ENCODE results near the gene ZMYM1.
A peak's percentile ranks its signal among the peaks of the same experiment; 100 is the strongest.
"Not testable (repeated sequence)": the region's sequence is repeated elsewhere in the genome, so short reads cannot be mapped to it uniquely, and the experiment has no call there.

ZMYM1 gene

DNA sequence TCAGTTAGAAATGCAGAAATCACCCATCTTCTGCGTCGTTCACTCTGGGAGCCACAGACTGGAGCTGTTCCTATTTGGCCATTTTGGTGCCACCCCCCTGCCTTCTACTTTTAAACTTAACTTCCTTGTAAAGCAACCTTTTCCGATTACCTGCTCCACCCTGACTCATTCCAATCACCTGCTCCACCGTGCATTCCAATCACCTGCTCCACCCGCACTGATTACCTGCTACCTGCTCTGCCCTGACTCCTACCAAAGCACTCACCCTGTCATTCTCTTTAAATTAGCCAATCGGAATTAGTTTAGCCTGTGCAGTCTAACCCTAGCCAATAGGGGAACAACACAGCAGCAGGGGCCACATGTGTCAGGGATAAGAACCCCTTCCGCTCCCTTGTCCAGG, 20.9 kb upstream of the ZMYM1 start:
- H3K27ac Mint-ChIP-seq, H3K9me3 Mint-ChIP-seq, H3K4me3 Mint-ChIP-seq, H3K4me1 Mint-ChIP-seq, H3K36me3 Mint-ChIP-seq, H3K27me3 Mint-ChIP-seq: not testable (repeated sequence)

DNA sequence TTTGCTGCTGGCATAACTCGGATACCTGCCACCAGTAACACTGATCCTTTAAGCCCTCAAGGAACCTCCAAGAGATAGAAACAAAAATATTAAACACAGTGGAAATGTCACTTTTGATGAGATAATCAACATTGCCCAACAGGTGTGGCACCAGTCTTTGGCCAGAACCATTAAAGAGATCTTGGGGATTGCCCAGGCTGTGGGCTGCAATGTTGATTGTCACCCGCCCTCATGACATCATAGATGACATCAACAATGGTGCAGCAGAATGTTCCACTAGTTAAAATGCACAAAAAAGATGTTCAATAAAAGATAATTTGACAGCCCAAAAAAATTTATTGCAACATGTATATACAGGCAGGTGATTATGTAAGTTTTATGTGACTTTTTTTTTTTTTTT, 20.2 kb upstream of the ZMYM1 start:
- Mint-ChIP-seq H3K4me1 (no peaks in the 10 kb centered on the region), H3K9me3 (no peaks in the 10 kb centered on the region), H3K36me3 (no peaks in the 10 kb centered on the region), H3K4me3 (no peak overlapping the region), H3K27me3 (peaks cover 10% of the 10 kb centered on the region), H3K27ac (no peak overlapping the region)

DNA sequence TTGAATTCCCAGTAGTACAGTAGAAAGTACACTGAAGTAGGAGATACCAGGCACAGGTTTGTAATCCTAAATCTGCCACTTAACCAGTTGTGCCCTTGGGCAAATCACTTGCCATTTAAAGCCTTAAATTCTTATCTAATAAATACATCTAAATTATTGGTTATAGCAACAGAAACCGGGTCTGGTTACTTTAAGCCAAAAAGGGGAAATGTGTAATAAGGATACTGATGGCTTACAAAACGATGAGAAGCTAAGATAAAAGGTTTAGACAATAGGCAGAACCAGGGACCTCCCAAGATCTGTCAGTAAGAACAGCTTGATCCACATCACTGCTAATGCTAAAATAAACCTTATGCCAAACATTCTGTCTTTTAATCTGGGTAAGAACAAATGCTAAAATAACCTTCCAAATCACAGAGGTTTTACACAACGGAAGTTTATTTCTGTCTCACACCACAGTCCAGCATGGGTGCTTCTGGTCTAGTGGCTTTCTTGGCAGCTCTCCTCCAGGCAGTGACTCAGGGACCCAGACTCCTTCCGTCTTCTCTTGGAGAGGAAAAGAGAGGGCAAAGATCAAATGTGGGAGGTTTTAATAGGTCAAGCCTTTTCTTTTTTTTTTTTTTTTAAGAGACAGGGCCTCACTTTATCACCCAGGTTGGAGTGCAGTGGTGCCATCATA, 16.5 kb upstream of the ZMYM1 start:
- Mint-ChIP-seq H3K27ac (no peak overlapping the region), H3K27me3 (peaks cover 9% of the 10 kb centered on the region), H3K36me3 (no peaks in the 10 kb centered on the region), H3K4me3 (no peak overlapping the region), H3K9me3 (no peaks in the 10 kb centered on the region), H3K4me1 (no peaks in the 10 kb centered on the region)

DNA sequence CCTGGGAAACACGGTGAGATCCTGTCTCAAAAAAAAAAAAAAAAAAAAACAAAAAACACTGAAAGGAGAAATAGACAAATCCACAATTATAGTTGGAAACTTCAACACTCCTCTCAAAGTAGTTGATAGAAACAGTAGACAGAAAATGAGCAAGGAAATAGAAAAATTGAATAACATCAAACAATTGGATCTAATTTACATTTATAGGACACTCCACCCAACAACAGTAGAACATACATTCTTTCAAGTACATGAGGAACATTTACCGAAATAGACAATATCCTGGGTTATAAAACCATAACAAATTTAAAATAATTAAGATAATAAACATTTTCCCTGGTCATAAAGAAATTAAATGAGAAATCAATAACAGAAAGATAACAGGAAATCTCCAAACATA, 14.9 kb upstream of the ZMYM1 start:
- Mint-ChIP-seq H3K27ac (no peak overlapping the region), H3K27me3 (no peaks in the 10 kb centered on the region), H3K36me3 (no peaks in the 10 kb centered on the region), H3K9me3 (no peaks in the 10 kb centered on the region), H3K4me3 (no peak overlapping the region), H3K4me1 (no peaks in the 10 kb centered on the region)

DNA sequence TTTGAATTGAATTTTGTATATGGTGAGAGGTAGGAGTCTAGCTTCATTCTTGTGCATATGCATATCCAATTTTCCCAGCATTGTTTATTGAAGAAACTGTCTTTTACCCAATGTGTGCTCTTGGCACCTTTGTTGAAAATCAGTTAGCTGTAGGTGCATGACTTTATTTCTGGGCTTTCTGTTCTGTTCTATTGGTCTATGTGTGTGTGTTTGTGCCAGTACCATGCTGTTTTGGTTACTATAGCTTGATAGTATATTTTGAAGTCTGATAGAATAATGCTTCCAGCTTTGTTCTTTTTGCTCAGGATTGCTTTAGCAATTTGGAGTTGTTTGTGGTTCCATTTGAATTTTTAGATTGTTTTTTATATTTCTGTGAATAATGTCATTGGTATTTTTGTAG, 9.4 kb upstream of the ZMYM1 start:
- no peak overlapping the region for H3K4me3 Mint-ChIP-seq
- no peaks in the 10 kb centered on the region for H3K4me1 Mint-ChIP-seq
- H3K27me3 Mint-ChIP-seq = peaks cover 3% of the 10 kb centered on the region
- no peak overlapping the region for H3K27ac Mint-ChIP-seq
- H3K9me3 Mint-ChIP-seq = no peaks in the 10 kb centered on the region
- no peaks in the 10 kb centered on the region for H3K36me3 Mint-ChIP-seq

DNA sequence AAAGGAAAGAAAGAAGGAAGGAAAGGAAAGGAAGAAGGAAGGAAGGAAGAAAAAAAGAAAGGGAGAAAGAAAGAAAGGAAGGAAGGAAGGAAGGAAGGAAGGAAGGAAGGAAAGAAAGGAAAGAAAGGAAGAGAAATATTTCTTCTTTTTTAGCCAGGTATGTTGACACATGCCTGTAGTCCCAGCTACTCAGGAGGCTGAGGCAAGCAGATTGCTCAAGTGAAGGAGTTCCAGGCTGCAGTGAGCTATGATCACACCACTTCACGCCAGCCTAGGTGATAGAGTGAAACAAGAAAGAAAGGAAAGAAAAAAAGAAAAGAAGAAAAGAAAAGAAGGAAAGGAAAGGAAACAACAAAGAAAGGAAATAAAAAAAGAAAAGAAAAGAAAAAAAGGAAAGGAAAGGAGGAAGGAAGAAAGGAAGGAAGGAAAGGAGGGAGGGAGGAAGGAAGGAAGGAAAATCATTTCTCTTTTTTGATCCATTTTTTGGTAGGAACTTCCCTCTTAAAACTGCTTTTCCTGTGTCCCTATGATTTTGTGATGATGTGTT, 5.8 kb upstream of the ZMYM1 start:
- Mint-ChIP-seq H3K4me3 (no peak overlapping the region), H3K9me3 (no peaks in the 10 kb centered on the region), H3K4me1 (peaks cover 4% of the 10 kb centered on the region), H3K27me3 (peaks cover 3% of the 10 kb centered on the region), H3K27ac (peak overlapping the region; percentile 69), H3K36me3 (no peaks in the 10 kb centered on the region)

DNA sequence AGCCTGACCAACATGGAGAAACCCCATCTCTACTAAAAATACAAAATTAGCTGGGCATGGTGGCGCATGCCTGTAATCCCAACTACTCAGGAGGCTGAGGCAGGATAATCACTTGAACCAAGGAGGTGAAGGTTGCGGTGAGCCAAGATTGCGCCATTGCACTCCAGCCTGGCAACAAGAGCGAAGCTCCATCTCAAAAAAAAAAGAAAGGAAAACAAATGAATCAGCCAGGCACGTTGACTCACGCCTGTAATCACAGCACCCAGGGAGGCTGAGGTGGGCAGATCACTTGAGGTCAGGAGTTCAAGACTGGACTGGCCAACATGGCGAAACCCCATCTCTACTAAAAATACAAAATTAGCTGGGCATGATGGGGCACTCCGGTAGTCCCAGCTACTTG, 2.8 kb upstream of the ZMYM1 start:
- H3K36me3 Mint-ChIP-seq, H3K27me3 Mint-ChIP-seq, H3K27ac Mint-ChIP-seq, H3K9me3 Mint-ChIP-seq, H3K4me3 Mint-ChIP-seq: not testable (repeated sequence)
- H3K4me1 Mint-ChIP-seq = peaks cover 28% of the 10 kb centered on the region

DNA sequence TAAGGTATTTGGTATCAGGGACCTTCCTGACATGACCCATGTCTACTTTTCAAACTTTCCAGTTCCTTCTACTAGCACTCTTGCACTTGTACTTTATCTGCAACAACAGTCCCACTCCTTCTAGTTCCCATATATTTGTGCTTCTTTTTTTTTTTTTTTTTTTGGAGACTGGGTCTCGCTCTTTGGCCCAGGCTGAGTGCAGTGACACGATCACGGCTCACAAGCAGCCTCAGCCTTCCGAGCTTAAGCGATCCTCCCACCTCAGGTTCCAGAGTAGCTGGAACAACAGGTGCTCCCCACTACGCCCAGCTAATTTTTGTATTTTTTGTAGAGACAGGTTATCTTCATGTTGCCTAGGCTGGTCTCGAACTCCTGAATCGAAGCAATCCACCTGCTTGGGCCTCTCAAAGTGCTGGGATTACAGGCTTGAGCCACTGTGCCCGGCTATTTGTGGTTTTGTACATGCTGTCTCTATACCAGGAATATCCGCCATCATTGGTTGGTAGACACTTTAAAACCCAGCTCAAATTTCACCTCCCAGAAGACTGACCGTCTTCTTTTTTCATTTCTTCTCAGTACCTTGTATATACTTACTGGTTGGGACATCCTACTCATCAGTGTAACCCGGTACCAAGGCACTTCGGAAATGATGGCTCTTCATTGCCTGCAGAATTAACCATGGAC, 1.1 kb downstream of the ZMYM1 start:
- no peaks in the 10 kb centered on the region for H3K27me3 Mint-ChIP-seq
- H3K9me3 Mint-ChIP-seq = no peaks in the 10 kb centered on the region
- peaks cover 12% of the 10 kb centered on the region for H3K36me3 Mint-ChIP-seq
- peak overlapping the region; percentile 98 for H3K27ac Mint-ChIP-seq
- peak overlapping the region; percentile 97 for H3K4me3 Mint-ChIP-seq
- peaks cover 48% of the 10 kb centered on the region for H3K4me1 Mint-ChIP-seq

DNA sequence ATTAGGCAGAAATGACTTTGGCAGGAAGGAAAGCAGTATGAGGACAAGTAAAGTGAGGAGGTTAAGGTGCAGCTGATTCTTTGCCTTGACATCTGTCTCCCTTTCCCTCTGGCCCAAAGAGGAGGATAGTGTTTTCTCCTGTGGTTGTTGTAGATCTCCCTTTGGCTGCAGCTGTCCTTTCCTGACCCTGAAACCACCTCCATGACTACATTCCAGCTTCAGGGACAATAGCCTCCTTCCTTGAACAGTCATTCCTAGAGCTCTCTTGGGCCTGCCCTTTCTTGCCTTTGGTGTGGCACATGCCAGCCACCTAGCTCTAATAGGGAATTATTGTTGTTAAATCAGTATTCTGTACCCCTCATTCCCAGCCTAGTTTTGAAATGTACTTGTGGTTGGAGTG, 6.2 kb downstream of the ZMYM1 start:
- Mint-ChIP-seq H3K27me3 (no peaks in the 10 kb centered on the region), H3K36me3 (peaks cover 11% of the 10 kb centered on the region), H3K27ac (no peak overlapping the region), H3K4me3 (no peak overlapping the region), H3K4me1 (peaks cover 40% of the 10 kb centered on the region), H3K9me3 (no peaks in the 10 kb centered on the region)

DNA sequence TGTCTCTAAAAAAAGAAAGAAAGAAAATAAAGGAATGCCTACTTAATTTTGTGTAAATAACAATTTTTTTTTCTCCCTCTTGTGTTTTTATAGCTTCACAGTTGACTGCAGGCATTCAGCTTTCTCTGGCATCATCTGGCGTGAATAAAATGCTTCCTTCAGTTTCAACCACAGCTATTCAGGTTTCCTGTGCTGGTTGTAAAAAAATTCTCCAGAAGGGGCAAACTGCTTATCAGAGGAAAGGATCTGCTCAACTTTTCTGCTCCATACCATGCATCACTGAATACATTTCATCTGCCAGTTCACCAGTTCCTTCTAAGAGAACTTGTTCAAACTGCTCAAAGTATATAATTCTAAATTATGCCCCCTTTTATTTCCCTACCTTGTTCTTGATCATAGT, 18.0 kb downstream of the ZMYM1 start:
- no peak overlapping the region for H3K4me3 Mint-ChIP-seq
- peaks cover 6% of the 10 kb centered on the region for H3K4me1 Mint-ChIP-seq
- H3K27ac Mint-ChIP-seq = no peak overlapping the region
- H3K36me3 Mint-ChIP-seq = peaks cover 7% of the 10 kb centered on the region
- H3K27me3 Mint-ChIP-seq = no peaks in the 10 kb centered on the region
- H3K9me3 Mint-ChIP-seq = no peaks in the 10 kb centered on the region

DNA sequence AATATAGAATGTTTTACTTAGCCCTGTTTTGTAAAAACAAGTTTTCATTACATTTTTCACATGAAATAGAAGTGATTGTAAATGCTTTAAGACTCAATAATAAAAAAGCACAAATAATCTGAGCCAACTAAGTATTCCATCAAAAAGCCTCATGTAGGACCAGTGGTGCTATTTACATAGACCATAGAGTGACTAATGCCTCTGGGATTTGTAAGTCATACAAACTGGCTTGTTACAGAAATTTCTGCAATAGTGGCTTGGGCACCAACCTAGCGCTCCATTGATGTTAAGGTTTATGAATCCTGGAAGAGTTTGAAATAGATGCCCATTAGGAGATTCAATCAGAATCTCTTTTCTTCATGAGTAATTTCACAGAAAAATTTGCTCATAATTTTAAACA, 31.9 kb downstream of the ZMYM1 start:
- Mint-ChIP-seq H3K9me3 (no peaks in the 10 kb centered on the region), H3K27ac (no peak overlapping the region), H3K27me3 (no peaks in the 10 kb centered on the region), H3K36me3 (peaks cover 11% of the 10 kb centered on the region), H3K4me3 (no peak overlapping the region), H3K4me1 (peaks cover 9% of the 10 kb centered on the region)

DNA sequence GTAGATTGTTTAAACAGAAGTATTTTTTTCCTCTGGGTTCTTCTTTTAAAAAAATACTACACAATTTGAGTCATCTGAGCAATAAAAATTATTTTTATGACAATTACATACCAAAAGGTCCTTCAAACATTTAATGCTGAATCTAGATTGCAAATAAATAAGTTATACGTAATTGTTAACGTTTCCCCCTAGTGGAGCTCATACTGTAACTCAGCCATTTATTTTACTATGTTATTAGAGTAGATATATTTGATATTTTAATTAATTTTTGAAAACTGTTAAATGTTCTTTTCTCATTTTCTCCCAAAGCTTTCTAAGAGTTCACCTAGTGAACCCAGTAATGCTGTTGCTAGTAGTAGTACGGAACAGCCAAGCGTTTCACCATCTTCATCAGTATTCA, 33.5 kb downstream of the ZMYM1 start:
- Mint-ChIP-seq H3K27me3 (no peaks in the 10 kb centered on the region), H3K36me3 (peaks cover 11% of the 10 kb centered on the region), H3K27ac (no peak overlapping the region), H3K4me3 (no peak overlapping the region), H3K4me1 (peaks cover 9% of the 10 kb centered on the region), H3K9me3 (no peaks in the 10 kb centered on the region)

DNA sequence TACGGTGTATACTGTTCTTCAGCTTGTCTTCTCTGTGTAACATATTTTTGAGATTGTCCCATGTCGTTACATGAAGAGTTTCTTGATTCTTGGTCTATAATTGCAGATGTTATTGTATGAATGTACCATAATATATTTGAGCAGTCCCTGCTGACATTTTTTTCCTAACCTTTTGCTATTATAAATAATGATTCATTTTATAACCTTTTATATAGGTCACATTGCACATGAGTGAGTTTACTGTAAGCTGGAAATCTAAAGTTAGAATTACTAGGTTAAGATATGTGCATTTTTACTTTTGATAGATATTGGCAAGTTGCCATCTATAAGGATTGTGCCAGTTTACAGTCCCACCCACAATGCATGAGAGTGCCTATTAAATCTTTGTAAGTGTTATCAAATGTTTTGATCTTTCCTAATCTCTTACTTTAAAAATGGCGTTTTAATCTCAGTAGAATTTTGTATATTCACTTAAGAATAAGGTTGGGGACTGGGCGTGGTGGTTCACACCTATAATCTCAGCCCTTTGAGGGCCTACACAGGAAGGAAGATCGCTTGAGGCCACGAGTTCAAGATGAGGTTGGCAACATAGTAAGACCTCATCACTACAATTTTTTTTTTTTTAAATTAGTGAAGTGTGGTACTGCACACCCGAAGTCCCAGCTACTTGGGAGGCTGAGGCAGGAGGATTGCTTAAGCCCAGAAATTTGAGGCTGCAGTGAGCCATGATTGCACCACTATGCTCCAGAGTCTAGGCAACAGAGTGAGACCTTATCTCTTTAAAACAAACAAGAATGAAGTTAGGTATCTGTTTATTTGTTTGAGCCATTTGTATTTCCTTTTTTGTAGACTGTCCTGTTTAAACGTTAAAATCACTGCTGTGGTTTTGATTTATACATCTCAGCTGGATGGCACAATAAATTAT, 36.5 kb downstream of the ZMYM1 start:
- Mint-ChIP-seq H3K36me3 (peaks cover 11% of the 10 kb centered on the region), H3K9me3 (no peaks in the 10 kb centered on the region), H3K27me3 (peaks cover 5% of the 10 kb centered on the region), H3K4me1 (peaks cover 16% of the 10 kb centered on the region), H3K4me3 (no peak overlapping the region), H3K27ac (no peak overlapping the region)

DNA sequence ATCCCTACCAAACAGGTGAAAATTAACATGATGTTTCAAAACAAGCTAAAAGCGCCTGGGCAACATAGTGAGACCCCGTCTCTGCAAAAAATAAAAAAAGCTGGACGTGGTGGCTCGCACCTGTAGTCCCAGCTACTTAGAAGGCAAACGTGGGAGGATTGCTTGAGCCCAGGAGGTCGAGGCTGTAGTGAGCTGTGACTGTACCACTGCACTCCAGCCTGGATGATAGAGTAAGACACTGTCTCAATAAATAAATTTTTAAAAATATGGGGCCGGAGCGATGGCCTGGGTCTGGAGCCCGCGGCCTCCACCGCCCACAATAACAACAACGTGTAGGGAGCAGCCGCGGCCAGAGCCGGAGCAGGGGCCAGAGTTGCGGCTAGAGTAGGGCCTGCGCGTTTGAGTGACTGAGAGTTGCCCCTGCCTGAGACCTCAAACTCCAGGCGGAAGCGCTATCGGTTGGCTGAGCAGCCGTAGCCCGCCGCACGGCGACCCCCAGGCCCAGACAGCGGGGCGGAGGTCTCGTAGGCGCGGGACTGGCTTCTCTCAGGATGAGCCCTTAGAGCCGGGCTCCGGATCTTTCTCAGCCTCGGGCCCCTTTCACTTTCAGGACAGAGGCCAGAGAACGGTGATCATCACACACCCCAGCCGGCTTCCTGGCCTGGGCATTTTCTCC, 41.4 kb downstream of the ZMYM1 start:
- Mint-ChIP-seq H3K27ac (no peak overlapping the region), H3K4me3 (no peak overlapping the region), H3K9me3 (peaks cover 5% of the 10 kb centered on the region), H3K4me1 (peaks cover 15% of the 10 kb centered on the region), H3K27me3 (peaks cover 10% of the 10 kb centered on the region), H3K36me3 (peaks cover 6% of the 10 kb centered on the region)

DNA sequence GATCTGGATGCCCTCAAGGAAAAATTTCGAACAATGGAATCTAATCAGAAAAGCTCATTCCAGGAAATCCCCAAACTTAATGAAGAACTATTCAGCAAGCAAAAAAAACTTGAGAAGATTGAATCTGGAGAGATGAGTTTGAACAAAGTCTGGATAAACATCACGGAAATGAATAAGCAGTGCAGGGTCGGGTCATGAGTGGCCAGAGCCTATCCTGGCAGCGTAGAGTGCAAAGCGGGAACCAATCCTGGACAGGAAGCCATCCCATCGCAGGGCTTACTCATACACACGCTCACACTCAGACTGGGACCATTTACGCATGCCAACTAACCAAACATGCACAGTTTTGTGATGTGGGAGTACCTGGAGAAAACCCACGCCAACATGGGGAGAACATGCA, 43.1 kb downstream of the ZMYM1 start:
- no peak overlapping the region for H3K4me3 Mint-ChIP-seq
- peaks cover 10% of the 10 kb centered on the region for H3K27me3 Mint-ChIP-seq
- peaks cover 3% of the 10 kb centered on the region for H3K36me3 Mint-ChIP-seq
- H3K27ac Mint-ChIP-seq = no peak overlapping the region
- peaks cover 5% of the 10 kb centered on the region for H3K9me3 Mint-ChIP-seq
- peaks cover 11% of the 10 kb centered on the region for H3K4me1 Mint-ChIP-seq

Data from activated naive CD4-positive, alpha-beta T cell treated with anti-CD3 and anti-CD28 coated beads, Interleukin-2, amount 50 U/mL, for 24 hours (primary cell).